Progenitor cell of endocrine pancreas (in vitro differentiated cells): Measurements from ENCODE around the gene RNF123. TPM values are rescaled to one million over a fixed set of nuclear protein-coding genes. Genes with fewer than 3 reads are reported as not detected.
"Not testable (repeated sequence)": the region's sequence is repeated elsewhere in the genome, so short reads cannot be mapped to it uniquely, and the experiment has no call there.

ENCODE experiments used
- DNase-seq: peaks from one replicate; pipeline ENCODE4 v3.0.0; 2021; ENCODE audit warnings: low spot score; ENCODE audit not compliant: unreplicated experiment
- H3K27ac Mint-ChIP-seq: 2 replicates; pipeline ENCODE4 v1.8.0; 2021; ENCODE audit warnings: mild to moderate bottlenecking, moderate library complexity, mixed read lengths
- H3K27me3 Mint-ChIP-seq: 2 replicates; pipeline ENCODE4 v1.8.0; 2021; ENCODE audit warnings: mixed read lengths
- H3K36me3 Mint-ChIP-seq: 2 replicates; pipeline ENCODE4 v1.8.0; 2022; ENCODE audit warnings: mixed read lengths; ENCODE audit not compliant: insufficient read depth
- H3K4me1 Mint-ChIP-seq: 2 replicates; pipeline ENCODE4 v1.8.0; 2021; ENCODE audit warnings: low read depth, mixed read lengths
- H3K4me3 Mint-ChIP-seq: 2 replicates; pipeline ENCODE4 v1.8.0; 2021; ENCODE audit warnings: low read depth, mild to moderate bottlenecking, moderate library complexity, mixed read lengths
- H3K9me3 Mint-ChIP-seq: 2 replicates; pipeline ENCODE4 v1.8.0; 2021; ENCODE audit warnings: low read depth, mixed read lengths
- total RNA-seq: library from RNA; stranded (reverse); gene quantifications from 2 replicates; pipeline ENCODE4 v1.2.1, GENCODE V29; 2021
- TF ChIP-seq, protein P1 (sequence below): fragments of 200-600 bp; sonication (generic); IDR thresholded peaks from one replicate; pipeline ENCODE4 v1.5.0; 2021; ENCODE audit warnings: antibody characterized with exemption, mild to moderate bottlenecking; ENCODE audit not compliant: unreplicated experiment

Gene RNF123
- total RNA-seq, 1 donor from 2014 or later, result 52.2 TPM

DNA sequence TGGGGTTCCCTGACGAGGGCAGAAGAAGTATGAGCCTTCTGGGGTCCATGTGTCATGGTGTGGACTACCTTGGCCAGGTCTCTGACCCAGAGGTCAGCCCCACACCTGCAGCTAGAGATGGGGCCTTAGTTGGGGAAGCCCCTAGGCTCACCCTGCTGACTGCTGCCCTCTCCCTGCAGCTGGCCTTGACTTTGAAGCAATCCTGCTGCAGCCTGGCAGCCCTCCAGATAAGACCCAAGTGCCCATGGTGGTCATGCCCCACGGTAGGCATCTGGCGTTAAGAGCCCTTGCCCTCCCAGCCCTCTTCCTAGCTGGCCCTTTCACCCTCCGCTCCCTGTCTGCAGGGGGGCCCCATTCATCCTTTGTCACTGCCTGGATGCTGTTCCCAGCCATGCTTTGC lies 7.8 kb upstream of the RNF123 start:
- TF ChIP-seq, protein P1, sequence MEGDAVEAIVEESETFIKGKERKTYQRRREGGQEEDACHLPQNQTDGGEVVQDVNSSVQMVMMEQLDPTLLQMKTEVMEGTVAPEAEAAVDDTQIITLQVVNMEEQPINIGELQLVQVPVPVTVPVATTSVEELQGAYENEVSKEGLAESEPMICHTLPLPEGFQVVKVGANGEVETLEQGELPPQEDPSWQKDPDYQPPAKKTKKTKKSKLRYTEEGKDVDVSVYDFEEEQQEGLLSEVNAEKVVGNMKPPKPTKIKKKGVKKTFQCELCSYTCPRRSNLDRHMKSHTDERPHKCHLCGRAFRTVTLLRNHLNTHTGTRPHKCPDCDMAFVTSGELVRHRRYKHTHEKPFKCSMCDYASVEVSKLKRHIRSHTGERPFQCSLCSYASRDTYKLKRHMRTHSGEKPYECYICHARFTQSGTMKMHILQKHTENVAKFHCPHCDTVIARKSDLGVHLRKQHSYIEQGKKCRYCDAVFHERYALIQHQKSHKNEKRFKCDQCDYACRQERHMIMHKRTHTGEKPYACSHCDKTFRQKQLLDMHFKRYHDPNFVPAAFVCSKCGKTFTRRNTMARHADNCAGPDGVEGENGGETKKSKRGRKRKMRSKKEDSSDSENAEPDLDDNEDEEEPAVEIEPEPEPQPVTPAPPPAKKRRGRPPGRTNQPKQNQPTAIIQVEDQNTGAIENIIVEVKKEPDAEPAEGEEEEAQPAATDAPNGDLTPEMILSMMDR, result no peak
- Mint-ChIP-seq H3K27me3 (peaks cover 3% of the 10 kb centered on the region), H3K27ac (no peak overlapping the region), H3K9me3 (no peaks in the 10 kb centered on the region), H3K4me3 (no peak overlapping the region), H3K36me3 (peaks cover 12% of the 10 kb centered on the region), H3K4me1 (peaks cover 1% of the 10 kb centered on the region)
- no peak for DNase-seq

DNA sequence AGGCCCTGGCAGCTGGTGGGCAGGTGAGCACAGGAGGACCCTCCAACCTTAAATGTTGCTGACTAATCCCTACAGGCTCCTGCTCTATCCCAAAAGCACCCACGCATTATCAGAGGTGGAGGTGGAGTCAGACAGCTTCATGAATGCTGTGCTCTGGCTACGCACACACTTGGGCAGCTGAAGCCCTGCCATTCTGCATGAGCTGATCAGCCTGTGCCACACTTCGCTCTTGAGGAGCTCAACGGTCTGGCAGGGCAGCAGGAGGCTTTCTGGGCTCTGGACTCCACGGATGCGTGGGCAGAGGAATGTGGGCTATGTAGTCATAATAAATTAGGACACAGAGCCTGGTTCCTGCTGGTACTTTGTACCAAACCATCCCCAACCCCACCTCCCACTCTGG lies 6.2 kb upstream of the RNF123 start:
- H3K36me3 Mint-ChIP-seq, result peaks cover 10% of the 10 kb centered on the region
- TF ChIP-seq, protein P1, result no peak
- H3K27me3 Mint-ChIP-seq, result peaks cover 3% of the 10 kb centered on the region
- no peak overlapping the region for H3K4me3 Mint-ChIP-seq
- H3K4me1 Mint-ChIP-seq, result peaks cover 4% of the 10 kb centered on the region
- DNase-seq, result no peak
- H3K27ac Mint-ChIP-seq, result no peak overlapping the region
- no peaks in the 10 kb centered on the region for H3K9me3 Mint-ChIP-seq

- H3K36me3 Mint-ChIP-seq, H3K4me1 Mint-ChIP-seq, DNase-seq, H3K9me3 Mint-ChIP-seq, H3K27me3 Mint-ChIP-seq, H3K4me3 Mint-ChIP-seq, H3K27ac Mint-ChIP-seq: not testable (repeated sequence)
Observed at GRCh38 chr3:49684453-49684852, 4.9 kb upstream of the RNF123 start.

DNA sequence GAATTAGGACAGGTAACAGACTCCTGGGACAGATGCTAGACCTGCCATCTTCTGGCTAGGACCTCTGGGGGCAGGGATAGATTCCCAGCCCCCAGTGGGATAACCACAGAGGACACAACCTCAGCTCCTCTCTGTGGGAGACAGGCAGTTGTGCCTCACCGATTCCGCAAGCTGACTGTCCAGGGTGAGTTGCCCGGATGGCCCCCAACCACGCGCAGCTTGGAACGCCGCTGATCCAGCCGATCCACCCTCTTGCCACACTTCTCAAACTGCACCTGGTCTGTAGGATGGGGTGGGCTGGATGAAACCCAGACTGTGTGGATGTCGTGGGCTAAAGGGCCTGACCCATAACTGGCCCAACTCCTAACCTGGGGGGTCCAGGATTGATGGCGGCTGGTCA lies 4.3 kb upstream of the RNF123 start:
- H3K4me3 Mint-ChIP-seq, H3K36me3 Mint-ChIP-seq, DNase-seq, H3K27me3 Mint-ChIP-seq, H3K9me3 Mint-ChIP-seq, H3K27ac Mint-ChIP-seq: not testable (repeated sequence)
- H3K4me1 Mint-ChIP-seq, result peaks cover 11% of the 10 kb centered on the region

GRCh38 chr3:49685846-49686245 lies 3.5 kb upstream of the RNF123 start:
- H3K27ac Mint-ChIP-seq, H3K27me3 Mint-ChIP-seq, DNase-seq, H3K36me3 Mint-ChIP-seq, H3K9me3 Mint-ChIP-seq: not testable (repeated sequence)
- Mint-ChIP-seq H3K4me3 (peak overlapping the region; percentile 75), H3K4me1 (peaks cover 15% of the 10 kb centered on the region)

DNA sequence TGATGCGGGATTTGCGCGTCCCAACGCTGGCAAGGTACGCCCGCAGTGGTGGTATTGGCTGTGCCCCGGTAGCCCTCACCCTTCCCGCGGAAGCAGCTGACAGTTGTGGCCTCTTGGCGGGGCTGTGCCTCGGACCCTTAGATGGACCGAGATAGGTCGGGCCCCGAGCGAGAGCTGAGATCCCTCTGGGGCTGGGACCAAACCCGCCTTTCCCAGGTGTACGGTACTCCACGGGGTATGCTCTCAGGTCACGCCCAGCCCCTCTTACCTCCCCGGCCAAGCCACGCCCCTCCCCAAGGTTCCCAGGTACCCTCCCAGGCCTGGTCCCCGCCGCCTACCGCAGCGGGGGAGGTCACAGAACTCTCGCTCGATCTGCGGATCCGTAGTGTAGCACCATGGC lies 3.0 kb upstream of the RNF123 start:
- not testable (repeated sequence) for H3K27me3 Mint-ChIP-seq, H3K27ac Mint-ChIP-seq

GRCh38 chr3:49686769-49687423 lies 2.5 kb upstream of the RNF123 start:
- not testable (repeated sequence) for H3K9me3 Mint-ChIP-seq, H3K27me3 Mint-ChIP-seq, H3K36me3 Mint-ChIP-seq
- DNase-seq, result peak; percentile 64
- peak overlapping the region; percentile 75 for H3K4me3 Mint-ChIP-seq
- H3K4me1 Mint-ChIP-seq, result peaks cover 15% of the 10 kb centered on the region
- H3K27ac Mint-ChIP-seq, result peak overlapping the region; percentile 88

More for the DNA sequence above, 3.0 kb upstream of the RNF123 start:
- DNase-seq, result peak; percentile 54
- not testable (repeated sequence) for H3K36me3 Mint-ChIP-seq, H3K9me3 Mint-ChIP-seq
- H3K4me1 Mint-ChIP-seq, result peaks cover 15% of the 10 kb centered on the region
- H3K4me3 Mint-ChIP-seq, result peak overlapping the region; percentile 75

- not testable (repeated sequence) for H3K27me3 Mint-ChIP-seq, H3K9me3 Mint-ChIP-seq, DNase-seq, H3K36me3 Mint-ChIP-seq
- H3K4me3 Mint-ChIP-seq, result peak overlapping the region; percentile 75
- peaks cover 15% of the 10 kb centered on the region for H3K4me1 Mint-ChIP-seq
- peak overlapping the region; percentile 88 for H3K27ac Mint-ChIP-seq
Observed at GRCh38 chr3:49687424-49687795, 1.9 kb upstream of the RNF123 start.

DNA sequence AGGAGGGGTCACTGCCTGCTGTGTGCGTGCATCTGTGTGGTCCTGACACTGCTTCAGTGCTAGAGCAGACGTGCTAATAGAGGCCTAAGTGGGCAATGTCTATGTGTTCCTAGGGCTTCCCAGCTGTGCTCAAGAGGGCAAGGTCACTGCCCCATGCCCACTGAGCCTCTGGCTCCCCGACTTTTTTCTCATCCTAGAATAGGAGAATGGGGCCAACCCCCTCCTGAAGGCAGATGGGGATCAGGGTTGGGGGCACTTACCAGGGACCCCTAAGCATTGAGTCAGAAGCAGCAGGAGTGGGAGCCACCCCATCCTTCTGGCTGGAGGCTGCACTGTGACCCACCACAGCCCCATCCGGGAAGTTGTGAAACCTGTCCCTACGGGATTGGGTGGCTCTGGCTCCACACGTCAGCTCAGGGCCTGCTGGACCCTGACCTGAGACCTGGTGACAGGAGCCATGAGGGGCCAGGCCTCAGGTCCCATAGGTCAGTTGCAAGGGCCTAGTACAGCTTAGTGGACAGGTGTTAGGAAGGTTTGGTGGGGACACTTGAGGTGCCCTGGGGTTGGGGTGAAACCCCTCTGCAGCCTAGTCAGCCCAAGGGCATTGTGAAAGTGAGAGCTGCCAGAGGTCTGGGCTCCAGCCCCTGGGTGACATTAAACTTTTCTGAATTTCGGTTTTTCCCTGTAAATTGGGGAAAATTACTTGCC lies 865 bp upstream of the RNF123 start:
- not testable (repeated sequence) for H3K27me3 Mint-ChIP-seq, DNase-seq, H3K9me3 Mint-ChIP-seq, H3K36me3 Mint-ChIP-seq
- H3K4me3 Mint-ChIP-seq, result peak overlapping the region; percentile 96
- H3K4me1 Mint-ChIP-seq, result peaks cover 15% of the 10 kb centered on the region
- H3K27ac Mint-ChIP-seq, result peak overlapping the region; percentile 98

DNA sequence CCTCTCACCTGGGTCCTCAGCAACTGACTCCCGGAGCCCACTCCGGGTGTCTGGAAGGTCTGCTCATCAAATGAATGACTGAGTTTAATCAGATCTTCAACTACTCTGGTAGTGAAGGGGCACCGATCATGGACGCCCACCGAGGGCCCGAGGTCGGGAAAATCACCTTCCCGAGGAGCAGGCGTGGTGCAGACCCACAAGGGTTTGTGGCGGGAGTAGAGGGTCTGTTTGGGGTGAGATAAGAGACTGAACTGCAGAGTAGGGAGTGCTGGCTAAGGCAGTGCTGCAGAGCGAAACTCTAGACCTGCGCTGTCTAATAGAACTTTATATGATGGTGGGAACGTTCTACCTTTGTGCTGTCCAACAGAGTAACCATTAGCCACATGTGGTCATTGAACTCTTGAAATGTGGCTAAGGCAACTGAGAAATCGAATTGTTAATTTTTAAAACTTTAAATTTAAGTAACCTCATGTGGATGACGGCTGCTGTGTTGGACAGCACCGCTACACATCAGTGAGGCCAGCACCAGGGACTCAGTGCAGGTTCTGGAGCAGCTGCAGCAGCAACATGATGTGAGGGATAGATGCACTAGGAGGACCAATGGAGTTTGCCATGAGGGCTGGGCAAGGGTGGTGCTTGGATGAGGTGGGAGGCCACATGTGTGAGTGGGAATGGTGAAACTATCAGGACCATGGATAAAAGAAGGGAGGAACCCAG lies 709 bp downstream of the RNF123 start:
- not testable (repeated sequence) for H3K36me3 Mint-ChIP-seq, H3K9me3 Mint-ChIP-seq, H3K27me3 Mint-ChIP-seq, DNase-seq
- peak overlapping the region; percentile 96 for H3K4me3 Mint-ChIP-seq
- peaks cover 15% of the 10 kb centered on the region for H3K4me1 Mint-ChIP-seq
- peak overlapping the region; percentile 98 for H3K27ac Mint-ChIP-seq

DNA sequence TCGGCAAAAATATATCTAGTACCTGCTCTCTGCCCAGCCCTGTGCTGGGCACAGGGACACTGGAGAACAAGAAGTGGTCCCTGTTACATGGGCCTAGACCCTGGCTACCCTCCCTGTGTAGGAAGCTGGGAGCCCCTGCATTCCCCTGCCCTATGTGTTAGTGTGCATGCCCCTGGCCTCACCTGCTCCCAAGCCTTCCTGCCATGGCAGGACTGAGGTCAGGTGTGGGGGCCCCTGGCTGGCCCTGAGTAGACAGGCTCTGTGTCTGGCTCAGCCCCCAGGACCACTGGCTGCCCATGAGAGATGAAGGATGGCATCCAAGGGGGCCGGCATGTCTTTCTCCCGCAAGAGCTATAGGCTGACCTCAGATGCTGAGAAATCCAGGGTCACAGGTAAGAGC lies 1.5 kb downstream of the RNF123 start:
- not testable (repeated sequence) for DNase-seq

More for the DNA sequence above, 1.5 kb downstream of the RNF123 start:
- not testable (repeated sequence) for H3K27me3 Mint-ChIP-seq, H3K36me3 Mint-ChIP-seq, H3K27ac Mint-ChIP-seq, H3K9me3 Mint-ChIP-seq
- Mint-ChIP-seq H3K4me3 (peak overlapping the region; percentile 96), H3K4me1 (peaks cover 15% of the 10 kb centered on the region)
